SK-N-SH (cell line): ENCODE data around the gene ANKRD44. TPM values are rescaled to one million over a fixed set of nuclear protein-coding genes. Genes with fewer than 3 reads are reported as not detected.
A peak's percentile ranks its signal among the peaks of the same experiment; 100 is the strongest.

Experiments used
- CTCF ChIA-PET: fragments of 300-600, 350-600 bp; formaldehyde crosslinking; extraction: SDS; loops from one replicate; lab custom pipeline; 2021; lab: Yijun Ruan, JAX
- POLR2A ChIA-PET: fragments of 350-600 bp; sonication (Branson Sonifier 250); formaldehyde crosslinking; extraction: SDS; loops from one replicate; lab custom pipeline; 2020; ENCODE audit warnings: antibody characterized with exemption, inconsistent platforms; lab: Yijun Ruan, JAX
- DNase-seq: peaks from one replicate; pipeline ENCODE4 v3.0.0; 2012
- H2AFZ ChIP-seq: fragments of 200-600 bp; sonication (generic); 2 replicates; pipeline ENCODE4 v1.8.1; 2016; ENCODE audit warnings: antibody characterized with exemption, mild to moderate bottlenecking, low read depth
- H3F3A ChIP-seq: fragments of 200-600 bp; sonication (generic); replicated peaks from 2 replicates; pipeline ENCODE3; 2016; ENCODE audit warnings: antibody characterized with exemption, mild to moderate bottlenecking; ENCODE audit not compliant: insufficient read depth
- H3K27ac ChIP-seq, 2 experiments: fragments of 200-500 bp in 1 of 2; fragments of 200-600 bp in 1 of 2; sonication (Bioruptor generic) in 1 of 2; sonication (generic), shearing (Covaris generic) in 1 of 2; 2 replicates each; pipeline versions ENCODE4 v1.5.1 to v1.6.1; 2014 to 2016; ENCODE audit warnings: low read depth in 2 of 2, inconsistent platforms in 1 of 2, low read length in 1 of 2, mild to moderate bottlenecking in 1 of 2, mixed read lengths in 1 of 2
- H3K27me3 ChIP-seq: fragments of 200-600 bp; sonication (generic), shearing (Covaris generic); 2 replicates; pipeline ENCODE4 v1.6.1; 2016; ENCODE audit warnings: mixed run types; ENCODE audit not compliant: insufficient read depth
- H3K36me3 ChIP-seq, 2 experiments: fragments of 200-500 bp in 1 of 2; fragments of 200-600 bp in 1 of 2; sonication (Bioruptor generic) in 1 of 2; sonication (generic) in 1 of 2; replicated peaks in 1 of 2; 2 replicates each; pipeline versions ENCODE3 to v1.5.1; 2014 to 2016; ENCODE audit warnings: low read length in 1 of 2, mild to moderate bottlenecking in 1 of 2; ENCODE audit not compliant: insufficient read depth in 2 of 2, control insufficient read depth in 1 of 2
- H3K4me1 ChIP-seq, 2 experiments: fragments of 200-500 bp in 1 of 2; fragments of 200-600 bp in 1 of 2; sonication (Bioruptor generic) in 1 of 2; sonication (generic), shearing (Covaris generic) in 1 of 2; 2 replicates each; pipeline versions ENCODE4 v1.5.1 to v1.6.1; 2014 to 2016; ENCODE audit warnings: low read depth in 1 of 2, low read length in 1 of 2, mixed run types in 1 of 2; ENCODE audit not compliant: insufficient read depth in 2 of 2, control insufficient read depth in 1 of 2
- H3K4me2 ChIP-seq: fragments of 200-600 bp; sonication (generic), shearing (Covaris generic); 2 replicates; pipeline ENCODE4 v1.6.1; 2017; ENCODE audit warnings: mixed run types
- H3K4me3 ChIP-seq, 2 experiments: fragments of 200-500 bp in 1 of 2; fragments of 200-600 bp in 1 of 2; sonication (Bioruptor generic) in 1 of 2; sonication (generic), shearing (Covaris generic) in 1 of 2; 2 replicates each; pipeline versions ENCODE4 v1.5.1 to v1.8.1; 2014 to 2016; ENCODE audit warnings: low read depth in 2 of 2, inconsistent platforms in 1 of 2, low read length in 1 of 2, mild to moderate bottlenecking in 1 of 2, mixed read lengths in 1 of 2, moderate library complexity in 1 of 2
- H3K79me2 ChIP-seq: fragments of 200-600 bp; sonication (generic); 2 replicates; pipeline ENCODE4 v1.8.1; 2017; ENCODE audit warnings: mild to moderate bottlenecking; ENCODE audit not compliant: insufficient read depth
- H3K9ac ChIP-seq: fragments of 200-600 bp; sonication (generic); 2 replicates; pipeline ENCODE4 v1.6.1; 2017; ENCODE audit warnings: mixed run types
- H3K9me2 ChIP-seq: fragments of 200-600 bp; sonication (generic); 2 replicates; pipeline ENCODE4 v1.6.1; 2017; ENCODE audit warnings: mixed run types
- H3K9me3 ChIP-seq: fragments of 200-600 bp; sonication (generic); 2 replicates; pipeline ENCODE4 v1.6.1; 2017; ENCODE audit warnings: mixed run types, mild to moderate bottlenecking, moderate library complexity
- H4K20me1 ChIP-seq: fragments of 200-600 bp; sonication (generic); 2 replicates; pipeline ENCODE4 v1.6.1; 2017; ENCODE audit warnings: mild to moderate bottlenecking, mixed run types; ENCODE audit not compliant: insufficient read depth
- EP300 ChIP-seq, 2 experiments: IDR thresholded peaks; 2 replicates each; pipeline versions ENCODE4 v1.4.0 to v1.6.1; 2012; ENCODE audit warnings: borderline replicate concordance in 1 of 2, low read depth in 1 of 2, low read length in 1 of 2
- EZH2phosphoT487 ChIP-seq: fragments of 200-600 bp; sonication (generic); IDR thresholded peaks from 2 replicates; pipeline ENCODE4 v1.6.1; 2017; ENCODE audit warnings: low read depth, mixed run types, mild to moderate bottlenecking, antibody characterized with exemption, moderate library complexity, borderline replicate concordance
- GABPA ChIP-seq: IDR thresholded peaks from 2 replicates; pipeline ENCODE4 v1.4.0; 2012; ENCODE audit warnings: low read depth, mild to moderate bottlenecking
- GATA2 ChIP-seq: sonication (generic); formaldehyde crosslinking; IDR thresholded peaks from 2 replicates; pipeline ENCODE4 v1.5.0; 2020; ENCODE audit warnings: mild to moderate bottlenecking, missing genetic modification reagents
- MEF2A ChIP-seq: IDR thresholded peaks from 2 replicates; pipeline ENCODE4 v1.4.0; 2012; ENCODE audit warnings: low read depth, borderline replicate concordance
- MXI1 ChIP-seq: IDR thresholded peaks from 2 replicates; pipeline ENCODE4 v1.6.1; 2012; ENCODE audit warnings: mild to moderate bottlenecking, low read depth, low read length, improper control_type of control experiment
- POLR2AphosphoS5 ChIP-seq: IDR thresholded peaks from 2 replicates; pipeline ENCODE4 v1.6.1; 2012; ENCODE audit warnings: low read depth, low read length
- RXRA ChIP-seq: IDR thresholded peaks from 2 replicates; pipeline ENCODE4 v1.4.0; 2012; ENCODE audit warnings: low read depth, mild to moderate bottlenecking, borderline replicate concordance
- TCF12 ChIP-seq: IDR thresholded peaks from 2 replicates; pipeline ENCODE4 v1.4.0; 2012
- YY1 ChIP-seq: IDR thresholded peaks from 2 replicates; pipeline ENCODE4 v1.4.0; 2012; ENCODE audit warnings: low read depth, mild to moderate bottlenecking
- WGBS: methylation state at CpG from one replicate; pipeline ENCODE4 v1.1.6; 2017; ENCODE audit warnings: low lambda C conversion rate; 5-methylcytosine and 5-hydroxymethylcytosine counted together
- polyA plus RNA-seq, 3 experiments: library from polyadenylated mRNA; depleted of rRNA; stranded (reverse); fragments of >200 nt; gene quantifications; 2 replicates each; pipeline ENCODE4 v1.2.3, GENCODE V29; 2012
- TF ChIP-seq, protein P1 (sequence below): IDR thresholded peaks from 2 replicates; pipeline ENCODE4 v1.6.1; 2012; ENCODE audit warnings: mild to moderate bottlenecking, low read depth, low read length, moderate library complexity
- TF ChIP-seq, protein P2 (sequence below): IDR thresholded peaks from 2 replicates; pipeline ENCODE4; 2012
- TF ChIP-seq, protein P3 (sequence below): IDR thresholded peaks from 2 replicates; pipeline ENCODE4 v1.4.0; 2012; ENCODE audit warnings: low read depth
- TF ChIP-seq, protein P4 (sequence below): fragments of 150-350 bp; IDR thresholded peaks from 2 replicates; pipeline ENCODE4 v1.6.1; 2016; ENCODE audit warnings: mild to moderate bottlenecking, low read depth, low read length
- TF ChIP-seq, protein P5 (sequence below): fragments of 200-600 bp; sonication (generic); IDR thresholded peaks from 2 replicates; pipeline ENCODE4 v1.6.1; 2017; ENCODE audit warnings: antibody characterized with exemption, mild to moderate bottlenecking, moderate library complexity

The ANKRD44 gene
- polyA plus RNA-seq, 1 of the 3 experiments (the other 2 are of a cell fraction), result 12.5 TPM

DNA sequence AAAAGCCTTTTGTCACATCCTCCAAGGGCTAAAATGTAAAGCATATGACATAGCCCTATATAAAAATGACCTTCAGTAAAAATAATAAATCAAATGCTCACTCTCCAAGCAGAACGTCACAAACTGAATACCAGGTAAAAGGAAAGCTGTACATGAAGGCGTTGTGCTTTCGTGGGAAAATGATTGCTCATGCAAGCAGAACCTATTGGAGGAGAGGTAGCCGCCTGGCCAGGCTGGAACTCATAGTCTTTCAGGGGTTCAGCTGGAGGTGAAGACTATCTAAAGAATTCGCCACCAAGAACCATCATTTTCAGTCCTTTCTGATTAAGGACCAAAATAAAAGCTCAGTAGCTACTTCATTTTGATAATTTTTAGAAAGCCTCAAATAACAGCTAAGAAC, 44.7 kb downstream of the ANKRD44 start:
- CTCF ChIA-PET, result interaction anchor here (0.6 to 2.7 kb wide), 3 partner anchors 10 to 156 kb away, joined by 3 to 7 read pairs (median 5); no protein-coding TSS in a partner anchor
- Histone ChIP-seq H2AFZ (no peak overlapping the region), H3K4me2 (no peak overlapping the region), H3K27me3 (no peaks in the 10 kb centered on the region), H3K4me1 (peaks cover 8 to 54% of the 10 kb centered on the region in 2 experiments; a peak in 3 of 4 replicates)
- WGBS, result 97% methylated on average over 5 of the region's 5 CpGs
- no peak for TF ChIP-seq TCF12
- TF ChIP-seq POLR2AphosphoS5, result no peak
- no peak for TF ChIP-seq GABPA
- TF ChIP-seq, protein P1, sequence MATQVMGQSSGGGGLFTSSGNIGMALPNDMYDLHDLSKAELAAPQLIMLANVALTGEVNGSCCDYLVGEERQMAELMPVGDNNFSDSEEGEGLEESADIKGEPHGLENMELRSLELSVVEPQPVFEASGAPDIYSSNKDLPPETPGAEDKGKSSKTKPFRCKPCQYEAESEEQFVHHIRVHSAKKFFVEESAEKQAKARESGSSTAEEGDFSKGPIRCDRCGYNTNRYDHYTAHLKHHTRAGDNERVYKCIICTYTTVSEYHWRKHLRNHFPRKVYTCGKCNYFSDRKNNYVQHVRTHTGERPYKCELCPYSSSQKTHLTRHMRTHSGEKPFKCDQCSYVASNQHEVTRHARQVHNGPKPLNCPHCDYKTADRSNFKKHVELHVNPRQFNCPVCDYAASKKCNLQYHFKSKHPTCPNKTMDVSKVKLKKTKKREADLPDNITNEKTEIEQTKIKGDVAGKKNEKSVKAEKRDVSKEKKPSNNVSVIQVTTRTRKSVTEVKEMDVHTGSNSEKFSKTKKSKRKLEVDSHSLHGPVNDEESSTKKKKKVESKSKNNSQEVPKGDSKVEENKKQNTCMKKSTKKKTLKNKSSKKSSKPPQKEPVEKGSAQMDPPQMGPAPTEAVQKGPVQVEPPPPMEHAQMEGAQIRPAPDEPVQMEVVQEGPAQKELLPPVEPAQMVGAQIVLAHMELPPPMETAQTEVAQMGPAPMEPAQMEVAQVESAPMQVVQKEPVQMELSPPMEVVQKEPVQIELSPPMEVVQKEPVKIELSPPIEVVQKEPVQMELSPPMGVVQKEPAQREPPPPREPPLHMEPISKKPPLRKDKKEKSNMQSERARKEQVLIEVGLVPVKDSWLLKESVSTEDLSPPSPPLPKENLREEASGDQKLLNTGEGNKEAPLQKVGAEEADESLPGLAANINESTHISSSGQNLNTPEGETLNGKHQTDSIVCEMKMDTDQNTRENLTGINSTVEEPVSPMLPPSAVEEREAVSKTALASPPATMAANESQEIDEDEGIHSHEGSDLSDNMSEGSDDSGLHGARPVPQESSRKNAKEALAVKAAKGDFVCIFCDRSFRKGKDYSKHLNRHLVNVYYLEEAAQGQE, result no peak
- no peak for TF ChIP-seq EZH2phosphoT487
- no peak for TF ChIP-seq GATA2
- no peak for TF ChIP-seq EP300 (IDR thresholded peaks at IDR 0.05; ENCODE audit: borderline replicate concordance in 1 of 2, low read depth in 1 of 2, low read length in 1 of 2)
- no peak for TF ChIP-seq RXRA
- no peak for TF ChIP-seq YY1
- TF ChIP-seq, all 33 proteins: peak for 0
- no peaks in the 10 kb centered on the region for H3K79me2 ChIP-seq
- no peaks in the 10 kb centered on the region for H3F3A ChIP-seq
- no peak overlapping the region for H3K4me3 ChIP-seq
- DNase-seq, result no peak
- H3K36me3 ChIP-seq, result no peaks in the 10 kb centered on the region
- POLR2A ChIA-PET, result no interaction called here
- peak overlapping the region in 1 of 2 experiments; percentile 11; a peak in 1 of 4 replicates for H3K27ac ChIP-seq
- H3K9me3 ChIP-seq, result no peaks in the 10 kb centered on the region
- no peaks in the 10 kb centered on the region for H4K20me1 ChIP-seq
- no peaks in the 10 kb centered on the region for H3K9me2 ChIP-seq
- no peak overlapping the region for H3K9ac ChIP-seq

DNA sequence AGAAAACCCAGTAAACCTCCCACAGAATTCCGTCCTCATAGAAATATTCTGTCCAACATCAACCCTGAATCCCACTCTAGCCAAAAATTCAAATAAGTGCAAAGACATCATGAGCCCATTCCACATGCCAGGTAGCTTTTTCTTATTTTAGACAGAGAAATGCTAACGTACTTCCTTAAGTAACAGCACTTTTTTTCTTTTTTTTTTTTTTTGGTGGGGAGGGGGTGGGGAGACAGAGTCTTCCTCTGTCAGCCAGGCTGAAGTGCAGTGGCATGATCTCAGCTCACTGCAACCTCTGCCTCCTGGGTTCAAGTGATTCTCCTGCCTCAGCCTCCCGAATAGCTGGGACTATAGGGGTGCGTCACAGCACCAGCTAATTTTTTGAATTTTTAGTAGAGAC, 45.5 kb downstream of the ANKRD44 start:
- Histone ChIP-seq H3K27me3 (no peaks in the 10 kb centered on the region), H3K27ac (no peak overlapping the region), H3K4me1 (peaks cover 8 to 45% of the 10 kb centered on the region in 2 experiments; a peak in 3 of 4 replicates), H3K9me3 (no peaks in the 10 kb centered on the region), H3K36me3 (no peaks in the 10 kb centered on the region), H3K4me2 (no peak overlapping the region), H3K9me2 (no peaks in the 10 kb centered on the region), H3F3A (no peaks in the 10 kb centered on the region), H3K4me3 (no peak overlapping the region), H4K20me1 (no peaks in the 10 kb centered on the region), H2AFZ (no peak overlapping the region), H3K9ac (no peak overlapping the region), H3K79me2 (no peaks in the 10 kb centered on the region)
- CTCF ChIA-PET, result interaction anchor here (2.1 kb wide), 1 partner anchor 73 kb away, joined by 5 read pairs; no protein-coding TSS in a partner anchor
- no peak for DNase-seq
- WGBS, result 91% methylated on average over 4 of the region's 4 CpGs
- TF ChIP-seq POLR2AphosphoS5 (no peak), YY1 (no peak), GABPA (no peak), GATA2 (no peak), EZH2phosphoT487 (no peak), MEF2A (no peak), RXRA (no peak), MXI1 (no peak)
- TF ChIP-seq, protein P2, sequence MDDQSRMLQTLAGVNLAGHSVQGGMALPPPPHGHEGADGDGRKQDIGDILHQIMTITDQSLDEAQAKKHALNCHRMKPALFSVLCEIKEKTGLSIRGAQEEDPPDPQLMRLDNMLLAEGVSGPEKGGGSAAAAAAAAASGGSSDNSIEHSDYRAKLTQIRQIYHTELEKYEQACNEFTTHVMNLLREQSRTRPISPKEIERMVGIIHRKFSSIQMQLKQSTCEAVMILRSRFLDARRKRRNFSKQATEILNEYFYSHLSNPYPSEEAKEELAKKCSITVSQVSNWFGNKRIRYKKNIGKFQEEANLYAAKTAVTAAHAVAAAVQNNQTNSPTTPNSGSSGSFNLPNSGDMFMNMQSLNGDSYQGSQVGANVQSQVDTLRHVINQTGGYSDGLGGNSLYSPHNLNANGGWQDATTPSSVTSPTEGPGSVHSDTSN, result no peak
- TF ChIP-seq, protein P3, sequence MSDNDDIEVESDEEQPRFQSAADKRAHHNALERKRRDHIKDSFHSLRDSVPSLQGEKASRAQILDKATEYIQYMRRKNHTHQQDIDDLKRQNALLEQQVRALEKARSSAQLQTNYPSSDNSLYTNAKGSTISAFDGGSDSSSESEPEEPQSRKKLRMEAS, result no peak
- TF ChIP-seq, protein P4, sequence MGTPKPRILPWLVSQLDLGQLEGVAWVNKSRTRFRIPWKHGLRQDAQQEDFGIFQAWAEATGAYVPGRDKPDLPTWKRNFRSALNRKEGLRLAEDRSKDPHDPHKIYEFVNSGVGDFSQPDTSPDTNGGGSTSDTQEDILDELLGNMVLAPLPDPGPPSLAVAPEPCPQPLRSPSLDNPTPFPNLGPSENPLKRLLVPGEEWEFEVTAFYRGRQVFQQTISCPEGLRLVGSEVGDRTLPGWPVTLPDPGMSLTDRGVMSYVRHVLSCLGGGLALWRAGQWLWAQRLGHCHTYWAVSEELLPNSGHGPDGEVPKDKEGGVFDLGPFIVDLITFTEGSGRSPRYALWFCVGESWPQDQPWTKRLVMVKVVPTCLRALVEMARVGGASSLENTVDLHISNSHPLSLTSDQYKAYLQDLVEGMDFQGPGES, result no peak
- TF ChIP-seq, protein P5, sequence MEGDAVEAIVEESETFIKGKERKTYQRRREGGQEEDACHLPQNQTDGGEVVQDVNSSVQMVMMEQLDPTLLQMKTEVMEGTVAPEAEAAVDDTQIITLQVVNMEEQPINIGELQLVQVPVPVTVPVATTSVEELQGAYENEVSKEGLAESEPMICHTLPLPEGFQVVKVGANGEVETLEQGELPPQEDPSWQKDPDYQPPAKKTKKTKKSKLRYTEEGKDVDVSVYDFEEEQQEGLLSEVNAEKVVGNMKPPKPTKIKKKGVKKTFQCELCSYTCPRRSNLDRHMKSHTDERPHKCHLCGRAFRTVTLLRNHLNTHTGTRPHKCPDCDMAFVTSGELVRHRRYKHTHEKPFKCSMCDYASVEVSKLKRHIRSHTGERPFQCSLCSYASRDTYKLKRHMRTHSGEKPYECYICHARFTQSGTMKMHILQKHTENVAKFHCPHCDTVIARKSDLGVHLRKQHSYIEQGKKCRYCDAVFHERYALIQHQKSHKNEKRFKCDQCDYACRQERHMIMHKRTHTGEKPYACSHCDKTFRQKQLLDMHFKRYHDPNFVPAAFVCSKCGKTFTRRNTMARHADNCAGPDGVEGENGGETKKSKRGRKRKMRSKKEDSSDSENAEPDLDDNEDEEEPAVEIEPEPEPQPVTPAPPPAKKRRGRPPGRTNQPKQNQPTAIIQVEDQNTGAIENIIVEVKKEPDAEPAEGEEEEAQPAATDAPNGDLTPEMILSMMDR, result no peak
- POLR2A ChIA-PET, result no interaction called here
